Suppressor macrophage treated with lipopolysaccharide for 4 hours (primary cell): Measurements from ENCODE around the gene ITPR3.

Experiments used
- DNase-seq: peaks from one replicate; pipeline ENCODE4 v3.0.0-alpha.2; 2020

ITPR3 gene

DNA sequence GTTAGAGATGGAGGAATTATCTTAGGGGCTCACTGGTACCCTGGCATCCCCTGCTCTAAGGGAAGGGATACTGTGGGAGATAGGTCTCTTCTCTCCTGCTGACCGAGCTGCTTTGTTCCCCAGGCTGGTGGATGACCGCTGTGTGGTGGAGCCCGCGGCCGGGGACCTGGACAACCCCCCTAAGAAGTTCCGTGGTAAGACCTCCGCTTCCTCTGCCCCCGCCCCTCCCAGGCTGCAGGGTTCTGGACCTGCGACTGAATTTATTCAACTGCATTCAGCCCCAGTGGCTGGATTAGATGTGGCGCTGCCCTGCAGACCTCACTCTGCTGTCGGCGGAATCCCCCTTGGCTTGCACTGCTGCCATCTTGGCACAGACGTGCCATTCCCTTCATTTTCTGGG, 19.2 kb downstream of the ITPR3 start:
- DNase-seq = no peak

DNA sequence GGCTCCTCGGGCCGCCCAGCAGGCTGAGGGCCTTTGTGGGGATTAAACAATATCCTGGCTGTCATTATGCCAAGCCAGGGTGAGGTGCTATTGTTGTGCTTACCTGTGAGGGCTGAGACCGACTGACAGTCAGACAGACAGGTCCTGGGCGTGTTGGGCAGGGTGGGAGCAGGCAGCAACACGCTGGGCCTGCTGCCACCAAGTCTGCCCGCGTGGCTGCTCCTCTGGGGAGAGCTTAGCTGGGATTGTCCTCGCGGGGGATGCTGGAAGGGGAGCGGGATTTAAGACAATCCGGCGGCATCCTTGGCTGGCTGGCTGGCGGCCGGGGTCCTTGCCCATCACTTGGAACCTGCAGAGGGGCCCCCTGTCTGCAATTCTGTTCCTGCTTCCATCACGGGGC, 20.0 kb downstream of the ITPR3 start:
- DNase-seq = no peak

DNA sequence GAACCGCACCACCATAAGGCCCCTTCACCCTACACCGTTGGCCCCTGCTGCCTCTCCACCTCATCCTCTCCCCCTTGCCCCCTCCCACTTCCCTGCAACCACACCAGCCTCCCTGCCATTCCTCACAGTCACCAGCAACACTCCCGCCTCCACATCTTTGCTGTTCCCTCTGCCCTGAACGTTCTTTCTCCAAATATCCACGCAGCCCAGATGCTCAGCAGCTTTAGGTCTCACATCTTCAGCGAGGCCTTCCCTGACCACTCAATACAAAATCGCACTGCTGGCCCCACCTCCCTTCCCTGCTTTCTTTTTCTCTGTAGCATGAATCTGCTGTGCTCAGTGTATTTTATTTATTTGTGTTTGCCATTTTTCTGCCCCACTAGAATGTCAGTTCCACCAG, 20.5 kb downstream of the ITPR3 start:
- DNase-seq = no peak

- no peak for DNase-seq
These were observed 21.8 kb downstream of the ITPR3 start for GRCh38 chr6:33642897-33643296.

- no peak for DNase-seq
These were observed 30.3 kb downstream of the ITPR3 start for GRCh38 chr6:33651403-33651802.

GRCh38 chr6:33652002-33652401, 30.9 kb downstream of the ITPR3 start:
- DNase-seq = no peak

DNA sequence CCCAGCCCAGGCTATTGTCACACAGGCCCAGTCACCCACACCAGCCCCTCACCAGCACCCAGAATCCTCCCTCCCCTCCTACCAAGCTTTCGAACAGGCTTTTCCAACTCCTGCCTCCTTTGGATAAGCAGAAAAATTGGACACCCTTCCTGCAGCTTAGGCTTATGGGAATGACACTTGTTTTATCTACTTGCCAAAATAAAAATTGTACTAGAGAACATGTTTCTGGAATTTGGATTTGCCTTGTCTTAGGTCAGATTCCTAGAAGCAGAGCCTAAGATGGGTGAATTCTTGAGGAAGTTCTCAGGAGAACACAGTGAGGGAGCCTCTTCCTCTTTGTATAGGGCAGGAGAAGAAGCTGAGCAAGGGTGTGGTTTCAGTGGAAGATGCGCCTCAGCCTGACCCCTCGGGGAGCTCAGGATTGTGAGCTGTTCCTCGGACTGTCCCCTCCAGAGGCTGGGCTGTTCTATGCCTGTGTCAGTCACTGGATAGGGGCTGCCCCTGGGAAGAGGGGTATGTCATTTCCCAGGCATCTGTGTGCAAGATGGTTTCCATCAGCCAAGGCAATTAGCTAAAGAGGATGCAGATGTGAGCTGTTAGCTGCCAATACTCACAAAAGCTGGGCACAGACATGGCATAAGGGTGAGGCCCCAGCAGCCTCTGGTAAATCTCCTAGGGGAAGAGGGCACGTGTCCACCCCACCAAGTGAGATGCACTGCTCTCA, 33.9 kb downstream of the ITPR3 start:
- DNase-seq = peak; percentile 17

DNA sequence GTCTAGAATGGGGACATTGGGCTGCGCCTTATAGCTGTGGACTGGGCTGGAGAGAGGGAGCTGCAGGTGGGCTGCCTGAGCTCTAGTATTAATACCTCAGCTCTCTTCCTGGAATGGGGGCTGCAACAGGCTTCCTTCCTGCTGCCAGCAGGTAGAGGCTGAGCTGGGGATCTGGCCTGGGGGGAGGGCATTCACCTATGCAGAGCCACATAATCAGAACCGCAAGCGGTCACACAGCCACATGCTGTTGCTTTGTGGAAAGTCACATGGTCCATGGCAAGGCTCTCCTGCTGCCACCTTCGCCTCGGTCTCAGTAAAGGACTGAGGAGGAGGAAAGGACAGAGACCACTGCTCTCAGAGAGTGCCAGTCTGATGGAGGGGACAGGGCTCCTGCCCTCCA, 35.7 kb downstream of the ITPR3 start:
- no peak for DNase-seq

GRCh38 chr6:33658982-33659689, 38.0 kb downstream of the ITPR3 start:
- DNase-seq = no peak

- DNase-seq = no peak
These were observed 38.9 kb downstream of the ITPR3 start for GRCh38 chr6:33659986-33660385.

- no peak for DNase-seq
These were observed 40.1 kb downstream of the ITPR3 start for GRCh38 chr6:33661106-33661838.

DNA sequence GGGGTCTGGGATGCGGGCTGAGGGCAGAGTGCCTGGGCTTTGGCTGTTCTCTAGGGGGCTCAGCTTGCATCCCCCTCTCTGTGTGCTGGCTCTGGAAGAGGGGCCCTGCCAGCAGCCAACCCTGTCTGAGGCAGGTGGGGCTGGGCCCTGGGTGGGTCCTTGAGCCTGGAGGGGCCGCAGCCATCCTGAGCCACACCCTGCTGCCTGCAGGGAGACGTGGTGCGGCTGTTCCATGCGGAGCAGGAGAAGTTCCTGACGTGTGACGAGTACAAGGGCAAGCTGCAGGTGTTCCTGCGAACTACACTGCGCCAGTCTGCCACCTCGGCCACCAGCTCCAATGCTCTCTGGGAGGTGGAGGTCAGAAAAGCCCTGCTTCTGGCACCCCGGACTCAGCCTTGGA, 41.2 kb downstream of the ITPR3 start:
- DNase-seq = no peak

DNA sequence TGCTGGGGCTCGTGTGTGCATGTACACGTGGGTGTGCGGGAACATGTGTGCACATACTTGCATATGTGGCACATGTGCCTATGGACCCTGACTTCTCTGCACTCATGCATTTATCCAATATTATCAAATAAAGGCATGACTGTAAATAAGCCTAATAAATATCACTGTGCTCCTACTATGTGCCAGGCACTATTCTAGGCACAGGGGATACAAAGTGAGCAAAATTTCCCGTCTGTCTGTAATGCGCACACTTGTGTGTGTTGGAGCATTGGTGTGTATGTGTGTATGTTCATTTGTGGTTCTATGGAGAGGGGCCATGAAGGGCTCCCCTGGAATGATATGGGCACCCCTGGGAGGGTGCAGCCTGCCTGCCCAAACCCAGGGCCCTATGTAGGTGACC, 41.9 kb downstream of the ITPR3 start:
- no peak for DNase-seq

- DNase-seq = no peak
These were observed 42.8 kb downstream of the ITPR3 start for GRCh38 chr6:33663727-33664449.

DNA sequence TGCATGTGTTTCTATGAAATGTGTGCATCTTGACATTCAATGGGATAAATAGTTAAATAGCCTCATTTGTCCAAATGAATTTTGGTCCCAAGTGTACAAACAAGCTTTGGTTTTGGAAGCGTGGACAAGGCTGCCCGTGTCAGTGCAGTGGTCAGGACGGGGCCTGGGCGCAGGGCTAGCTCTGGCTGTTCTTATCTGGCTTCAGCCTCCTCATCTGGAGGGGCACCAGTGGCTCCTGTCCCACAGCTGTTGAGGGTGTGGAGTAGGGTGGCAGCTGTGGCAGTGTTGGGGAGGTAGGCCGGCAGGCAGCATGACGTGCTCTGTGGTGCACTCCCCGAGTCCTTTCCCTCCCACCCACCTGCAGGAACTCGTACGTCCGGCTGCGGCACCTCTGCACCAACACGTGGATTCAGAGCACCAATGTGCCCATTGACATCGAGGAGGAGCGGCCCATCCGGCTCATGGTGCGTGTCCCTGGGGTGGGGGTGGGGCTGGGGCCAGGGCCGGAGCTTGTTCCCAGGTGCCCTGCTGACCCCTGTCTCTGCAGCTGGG, 43.5 kb downstream of the ITPR3 start:
- DNase-seq = no peak

DNA sequence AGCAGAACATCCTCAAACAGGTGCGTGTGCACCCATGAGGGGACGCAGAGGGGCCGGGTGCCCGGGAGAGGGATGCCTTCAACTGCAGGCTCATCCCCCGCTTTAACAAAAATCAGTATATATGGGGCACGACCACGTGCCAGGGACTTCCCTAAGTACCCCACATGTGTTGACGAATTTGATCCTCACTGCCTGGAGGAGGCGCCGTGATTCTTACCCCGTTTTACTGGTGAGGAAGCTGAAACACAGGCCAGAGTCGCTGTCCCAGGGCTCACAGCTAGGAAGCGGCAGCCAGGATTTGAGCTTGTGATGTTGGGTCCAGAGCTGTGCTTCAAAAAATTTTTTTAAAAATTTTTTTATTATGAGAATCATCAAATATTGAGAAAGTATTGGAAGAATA, 44.8 kb downstream of the ITPR3 start:
- DNase-seq = no peak

DNA sequence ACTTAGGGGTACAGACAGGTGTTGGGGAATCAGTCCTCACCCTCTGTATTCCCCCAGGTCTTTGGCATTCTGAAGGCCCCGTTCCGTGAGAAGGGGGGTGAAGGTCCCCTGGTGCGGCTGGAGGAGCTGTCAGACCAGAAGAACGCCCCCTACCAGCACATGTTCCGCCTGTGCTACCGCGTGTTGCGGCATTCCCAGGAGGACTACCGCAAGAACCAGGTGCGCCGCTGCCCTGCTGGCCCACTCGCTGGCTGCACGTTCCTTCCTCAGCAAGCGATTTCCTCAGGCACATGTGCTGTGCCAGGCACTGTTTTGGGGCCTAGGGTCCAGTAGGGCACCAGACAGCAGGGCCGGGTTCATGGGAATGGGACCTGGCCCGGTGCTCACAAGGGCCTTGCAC, 46.0 kb downstream of the ITPR3 start:
- no peak for DNase-seq

GRCh38 chr6:33667776-33668175, 46.7 kb downstream of the ITPR3 start:
- no peak for DNase-seq

DNA sequence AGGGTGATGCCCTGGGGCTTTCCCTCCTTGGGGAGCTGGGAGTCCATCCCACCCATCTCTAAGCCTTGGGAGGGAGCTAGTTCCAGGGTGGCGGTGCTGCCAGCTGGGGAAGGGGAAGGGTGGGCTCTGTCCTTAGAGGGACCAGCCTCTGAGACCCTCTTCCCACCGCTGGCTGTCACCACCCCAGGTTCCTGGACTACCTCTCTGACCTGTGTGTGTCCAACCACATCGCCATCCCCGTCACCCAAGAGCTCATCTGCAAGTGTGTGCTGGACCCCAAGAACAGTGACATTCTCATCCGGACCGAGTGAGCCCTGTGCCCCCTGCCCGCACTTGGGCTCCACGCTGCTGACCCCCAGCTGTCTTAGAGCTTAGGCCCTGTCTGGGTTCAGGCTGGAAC, 47.2 kb downstream of the ITPR3 start:
- DNase-seq = no peak

- DNase-seq = no peak
These were observed 47.8 kb downstream of the ITPR3 start for GRCh38 chr6:33668914-33669313.

- DNase-seq = no peak
These were observed 49.1 kb downstream of the ITPR3 start for GRCh38 chr6:33670086-33670660.

- no peak for DNase-seq
These were observed 50.0 kb downstream of the ITPR3 start for GRCh38 chr6:33670971-33671743.
